ENCODE results near the gene LAT. TPM values are rescaled to one million over a fixed set of nuclear protein-coding genes. Genes with fewer than 3 reads are reported as not detected.
"Not testable (repeated sequence)": the region's sequence is repeated elsewhere in the genome, so short reads cannot be mapped to it uniquely, and the experiment has no call there.

The LAT gene
- polyA plus RNA-seq (ENCODE audit: insufficient read depth in 1 of 5, insufficient read length in 5 of 5, low replicate concordance in 1 of 5) = 1 to 10 TPM; 6.0 to 8.5 (median 6.9) TPM
- long read RNA-seq, donor 1, partial matches to known transcripts = 0 of 1 reads
- long read RNA-seq, donor 1, other reads (novel, unspliced or antisense) = 0 of 1 reads
- long read RNA-seq, donor 2 = 0 reads
- long read RNA-seq, donor 3 = 0 reads
- long read RNA-seq, donor 4, partial matches to known transcripts = 0 of 1 reads
- long read RNA-seq, donor 4, other reads (novel, unspliced or antisense) = 0 of 1 reads
- long read RNA-seq, donor 5, partial matches to known transcripts = 0 of 2 reads
- long read RNA-seq, donor 5, other reads (novel, unspliced or antisense) = 0 of 2 reads
- long read RNA-seq, donor 6 = 0 reads
- long read RNA-seq, donor 7, partial matches to known transcripts = 0 of 1 reads
- long read RNA-seq, donor 7, other reads (novel, unspliced or antisense) = 0 of 1 reads
- long read RNA-seq, donor 8 = 0 reads

DNA sequence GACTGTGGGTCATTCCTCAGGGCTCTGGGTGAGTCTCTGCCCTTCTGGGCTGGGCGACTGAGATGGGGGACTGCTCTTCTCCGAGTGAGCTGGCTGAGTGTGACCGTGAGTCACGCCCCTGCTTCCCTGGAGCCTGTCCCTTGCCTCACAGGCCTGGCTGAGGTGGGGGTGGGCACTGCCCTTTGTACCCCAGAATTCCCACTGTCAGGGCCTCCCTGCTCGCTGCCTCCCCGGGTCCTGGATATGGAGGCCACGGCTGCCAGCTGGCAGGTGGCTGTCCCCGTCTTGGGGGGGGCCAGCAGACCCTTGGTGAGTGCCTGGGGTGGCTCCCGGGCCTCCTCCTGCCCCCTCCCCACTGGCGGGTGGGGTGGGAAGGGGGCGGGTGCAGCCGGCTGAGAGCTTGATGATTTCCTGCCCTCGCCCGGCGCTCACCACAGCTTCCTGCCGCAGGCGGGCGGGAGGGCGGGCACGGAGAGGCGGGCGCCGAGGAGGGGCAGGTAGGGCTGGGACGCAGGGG lies at the start of gene LAT:
LAT (plus strand) TSS at position 434 of the 517 bp plus-strand sequence. CDS start 366 bp downstream, outside the sequence.
- DNase-seq = no peak

GRCh38 chr16:28935346-28935745 lies 49.5 kb upstream of the LAT start:
- DNase-seq = no peak

DNA sequence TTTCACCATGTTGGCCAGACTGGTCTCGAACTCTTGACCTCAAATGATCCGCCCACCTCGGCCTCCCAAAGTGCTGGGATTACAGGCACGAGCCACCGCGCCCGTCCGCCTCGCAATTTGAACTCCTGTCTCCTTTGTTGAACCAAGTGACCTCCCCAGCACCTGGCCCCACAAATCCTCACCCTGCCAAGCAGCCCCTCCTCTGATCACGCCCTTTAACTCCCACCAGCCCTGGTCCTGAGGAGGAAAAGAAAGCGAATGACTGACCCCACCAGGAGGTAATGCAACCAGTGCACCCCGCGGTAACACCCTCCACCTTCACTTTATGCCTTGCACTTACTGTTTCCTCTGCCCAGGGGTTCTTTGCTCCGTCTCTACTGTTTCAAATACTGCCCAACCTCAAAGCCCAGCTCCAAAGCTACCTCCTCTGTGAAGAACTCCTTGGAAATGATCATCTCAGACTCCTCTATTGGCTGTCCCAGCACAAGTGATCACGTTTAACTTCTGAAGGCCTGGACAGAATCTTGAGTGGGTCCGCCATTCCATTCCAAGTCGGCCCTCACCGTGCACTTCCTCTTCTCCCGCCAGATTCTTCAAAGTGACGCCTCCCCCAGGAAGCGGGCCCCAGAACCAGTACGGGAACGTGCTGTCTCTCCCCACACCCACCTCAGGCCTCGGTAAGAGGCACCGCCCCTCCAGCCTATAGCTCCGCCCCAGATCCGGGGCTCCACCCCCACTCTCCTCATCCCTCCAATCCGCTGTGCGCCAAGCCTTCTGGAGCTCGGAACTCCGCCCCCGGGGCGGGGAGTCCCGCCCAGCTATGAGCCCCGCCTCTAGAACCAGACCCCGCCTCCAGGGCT lies 48.7 kb upstream of the LAT start:
- DNase-seq = peak; percentile 28 to 42

GRCh38 chr16:28936784-28937155 lies 48.1 kb upstream of the LAT start:
- DNase-seq = no peak

- no peak for DNase-seq
Observed at GRCh38 chr16:28937222-28937876, 47.5 kb upstream of the LAT start.

DNA sequence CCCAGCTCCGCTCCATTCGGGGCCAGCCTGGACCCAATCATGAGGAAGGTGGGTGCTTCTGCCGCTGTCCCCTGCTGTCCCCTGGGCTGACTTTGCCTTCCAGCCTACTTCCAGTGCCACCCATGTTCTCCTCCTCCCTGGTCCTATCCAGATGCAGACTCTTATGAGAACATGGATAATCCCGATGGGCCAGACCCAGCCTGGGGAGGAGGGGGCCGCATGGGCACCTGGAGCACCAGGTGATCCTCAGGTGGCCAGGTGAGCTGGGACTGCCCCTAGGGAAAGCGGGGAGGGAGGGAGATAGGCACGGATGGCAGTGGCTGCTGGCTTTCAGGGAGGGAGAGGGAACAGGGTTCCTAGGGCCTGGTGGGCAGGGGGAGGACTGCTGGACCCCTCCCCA lies 46.1 kb upstream of the LAT start:
- DNase-seq = no peak

DNA sequence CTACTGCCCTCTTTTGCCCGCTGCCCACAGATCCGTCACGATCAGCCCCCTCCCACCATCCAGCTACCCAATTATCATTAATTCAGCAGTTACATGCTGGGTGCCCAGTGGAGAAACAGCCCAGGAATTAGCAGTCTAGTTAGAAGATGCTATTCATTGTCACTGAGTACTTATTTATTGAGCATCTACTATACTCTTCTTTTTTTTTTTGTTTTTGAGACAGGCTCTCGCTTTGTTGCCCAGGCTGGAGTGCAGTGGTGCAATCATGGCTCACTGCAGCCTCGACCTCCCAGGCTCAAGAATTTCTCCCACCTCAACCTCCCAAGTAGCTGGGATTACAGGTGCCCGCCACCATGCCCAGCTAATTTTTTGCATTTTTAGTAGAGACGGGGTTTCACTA lies 45.0 kb upstream of the LAT start:
- not testable (repeated sequence) for DNase-seq

DNA sequence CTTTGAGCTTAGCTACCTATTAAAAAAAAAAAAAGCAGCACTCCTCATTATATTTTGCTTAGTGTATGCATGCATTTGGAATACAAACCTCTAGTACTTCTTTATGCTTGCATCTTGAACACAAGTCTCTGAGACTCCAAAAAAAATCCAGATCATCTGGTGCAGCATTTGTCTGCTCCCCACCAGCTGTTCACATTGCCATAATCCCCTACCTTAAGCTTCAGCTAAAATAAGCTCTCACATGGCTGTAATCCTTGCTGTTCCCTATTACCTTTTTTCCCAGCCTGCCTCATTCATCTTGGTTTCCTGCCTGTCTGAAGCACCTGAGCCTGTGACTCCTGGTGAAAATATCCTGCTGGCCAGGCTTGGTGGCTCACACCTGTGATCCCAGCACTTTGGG lies 41.6 kb upstream of the LAT start:
- DNase-seq = no peak

DNA sequence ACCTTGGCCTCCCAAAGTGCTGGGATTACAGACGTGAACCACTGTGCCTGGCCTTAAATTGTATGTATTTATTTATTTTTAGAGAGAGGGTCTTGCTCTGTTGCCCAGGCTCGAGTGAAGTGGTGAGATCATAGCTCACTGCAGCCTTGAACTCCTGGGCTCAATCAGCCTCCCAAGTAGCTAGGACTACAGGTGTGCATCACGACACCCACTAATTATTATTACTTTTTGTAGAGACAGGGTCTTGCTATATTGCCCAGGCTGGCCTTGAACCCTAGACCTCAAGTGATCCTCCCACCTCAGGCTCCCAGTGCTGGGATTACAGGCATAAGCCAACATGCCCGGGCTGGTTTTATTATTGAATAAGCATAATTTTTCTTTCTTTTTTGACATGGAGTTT lies 38.2 kb upstream of the LAT start:
- no peak for DNase-seq

DNA sequence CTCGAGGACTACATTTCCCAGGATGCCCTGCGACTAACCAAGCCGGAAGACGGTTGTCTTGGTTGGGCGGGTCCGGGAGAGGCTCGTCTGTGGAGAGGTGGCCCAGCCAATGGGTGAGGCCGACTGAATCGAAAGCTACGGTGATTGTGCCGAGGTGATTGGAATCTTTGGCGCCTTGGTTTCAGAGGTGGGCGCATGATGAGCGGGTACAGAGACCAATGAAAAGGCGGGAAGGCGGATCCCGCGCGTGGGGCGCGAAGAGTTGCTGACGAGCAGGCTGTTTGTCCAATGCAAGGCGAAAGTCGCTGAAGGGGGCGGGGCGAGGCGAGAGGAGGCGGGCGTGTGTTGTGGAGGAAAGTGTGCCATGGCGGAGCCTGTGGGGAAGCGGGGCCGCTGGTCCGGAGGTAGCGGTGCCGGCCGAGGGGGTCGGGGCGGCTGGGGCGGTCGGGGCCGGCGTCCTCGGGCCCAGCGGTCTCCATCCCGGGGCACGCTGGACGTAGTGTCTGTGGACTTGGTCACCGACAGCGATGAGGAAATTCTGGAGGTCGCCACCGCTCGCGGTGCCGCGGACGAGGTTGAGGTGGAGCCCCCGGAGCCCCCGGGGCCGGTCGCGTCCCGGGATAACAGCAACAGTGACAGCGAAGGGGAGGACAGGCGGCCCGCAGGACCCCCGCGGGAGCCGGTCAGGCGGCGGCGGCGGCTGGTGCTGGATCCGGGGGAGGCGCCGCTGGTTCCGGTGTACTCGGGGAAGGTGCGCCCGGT lies 34.0 kb upstream of the LAT start, which contains the start of gene NFATC2IP:
NFATC2IP (plus strand) TSS at position 290 of the 762 bp plus-strand sequence; CDS start at position 365, 75 bp downstream.
- DNase-seq = peak; percentile 100

- no peak for DNase-seq
Observed at GRCh38 chr16:28951410-28951943, 33.4 kb upstream of the LAT start.

- DNase-seq = no peak
Observed at GRCh38 chr16:28958216-28958615, 26.6 kb upstream of the LAT start.

DNA sequence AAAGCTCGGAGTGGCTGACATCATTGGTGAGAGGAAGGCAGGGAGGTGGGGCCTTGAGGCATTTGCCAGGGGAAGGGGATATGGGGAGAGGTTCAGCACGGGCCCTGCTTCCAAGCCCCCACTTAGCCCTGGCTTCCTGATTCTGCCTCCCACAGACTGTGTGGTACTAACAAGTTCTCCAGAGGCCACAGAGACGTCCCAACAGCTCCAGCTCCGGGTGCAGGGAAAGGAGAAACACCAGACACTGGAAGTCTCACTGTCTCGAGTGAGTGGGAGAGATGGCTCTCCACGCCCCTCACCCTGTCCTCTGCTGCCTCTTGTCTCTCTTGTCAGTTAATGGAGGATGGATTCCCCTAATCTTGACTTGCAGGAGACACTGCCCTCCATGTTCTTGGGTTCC lies 26.0 kb upstream of the LAT start:
- DNase-seq = no peak

DNA sequence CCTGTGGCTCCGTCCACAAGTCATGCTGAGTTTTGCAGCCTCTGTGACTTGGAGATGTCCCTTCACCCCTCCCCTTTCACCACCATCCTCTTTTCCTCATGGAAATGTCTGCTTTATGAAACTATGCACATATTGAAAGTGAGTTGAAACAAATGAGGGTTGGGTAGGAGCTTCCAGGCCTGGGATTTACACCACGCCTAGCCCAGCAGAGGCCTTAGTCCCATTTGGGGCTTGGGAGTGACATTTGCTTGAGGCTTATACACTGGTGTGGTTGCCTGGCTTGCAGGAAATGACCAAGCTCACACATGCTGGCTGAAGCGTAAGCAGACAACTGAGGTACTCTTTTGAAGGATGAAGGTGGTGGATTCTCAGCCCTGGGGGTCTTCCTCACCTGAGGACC lies 20.8 kb upstream of the LAT start:
- DNase-seq = no peak

DNA sequence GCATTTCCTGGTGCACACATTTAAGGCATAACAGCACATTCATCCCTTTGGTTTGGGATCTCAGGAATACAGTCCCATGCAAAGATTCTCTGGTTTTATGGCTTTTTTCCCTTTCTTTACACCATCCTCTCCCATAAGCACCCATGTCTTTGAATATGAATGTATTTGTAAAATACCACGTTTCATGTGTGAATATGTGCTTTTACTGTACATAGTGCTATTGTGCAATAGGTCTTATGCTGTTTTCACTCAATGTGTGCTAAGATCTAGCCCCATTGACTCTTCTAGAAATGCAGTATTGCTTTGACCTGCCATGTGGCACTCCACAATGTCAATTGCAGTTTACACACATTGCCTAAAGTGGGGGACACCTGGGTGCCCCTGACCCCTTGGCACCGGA lies 20.4 kb upstream of the LAT start:
- no peak for DNase-seq

- DNase-seq = no peak
Observed at GRCh38 chr16:28967156-28967555, 17.7 kb upstream of the LAT start.

- DNase-seq = not testable (repeated sequence)
Observed at GRCh38 chr16:28969696-28970095, 15.2 kb upstream of the LAT start.

DNA sequence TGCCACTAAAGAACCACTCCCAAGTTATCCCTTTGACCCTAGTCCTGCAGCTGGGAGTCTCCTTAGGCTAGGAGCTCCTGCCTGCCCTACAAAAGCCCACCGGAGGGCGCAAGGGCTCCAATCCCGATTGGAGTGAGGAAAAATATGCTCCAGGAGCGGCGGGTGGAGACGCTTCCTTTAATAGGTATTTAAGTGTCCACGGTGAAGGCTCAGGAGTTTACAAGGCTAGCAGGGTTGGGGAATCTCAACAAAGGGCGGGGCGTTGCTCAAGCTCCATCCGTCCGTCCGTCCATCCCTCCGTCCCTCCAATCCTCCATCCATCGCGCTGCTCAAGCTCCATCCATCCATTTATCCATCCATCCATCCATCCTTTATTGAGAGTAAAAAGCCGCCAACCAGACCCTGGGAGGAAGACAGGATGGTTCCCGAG lies 10.8 kb upstream of the LAT start:
- peak; percentile 23 to 43 for DNase-seq

GRCh38 chr16:28974437-28975157 lies 10.3 kb upstream of the LAT start, which contains the start of gene SPNS1:
Gene SPNS1, plus strand, starts transcription at chr16:28974778. Its CDS starts 374 bp downstream, at chr16:28975152.
- peak; percentile 94 to 95 for DNase-seq

DNA sequence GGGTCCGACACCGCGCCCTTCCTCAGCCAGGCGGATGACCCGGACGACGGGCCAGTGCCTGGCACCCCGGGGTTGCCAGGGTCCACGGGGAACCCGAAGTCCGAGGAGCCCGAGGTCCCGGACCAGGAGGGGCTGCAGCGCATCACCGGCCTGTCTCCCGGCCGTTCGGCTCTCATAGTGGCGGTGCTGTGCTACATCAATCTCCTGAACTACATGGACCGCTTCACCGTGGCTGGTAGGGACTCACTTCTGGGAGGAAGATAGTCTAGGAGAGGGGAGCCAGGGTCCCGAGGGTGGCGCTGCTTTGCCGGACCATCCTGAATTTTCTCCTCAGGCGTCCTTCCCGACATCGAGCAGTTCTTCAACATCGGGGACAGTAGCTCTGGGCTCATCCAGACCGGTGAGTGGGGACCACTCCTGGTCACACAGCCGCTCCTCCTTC lies 9.7 kb upstream of the LAT start:
- DNase-seq = no peak
